T-cell (primary cell): Measurements from ENCODE around the gene GAK. TPM values are rescaled to one million over a fixed set of nuclear protein-coding genes. Genes with fewer than 3 reads are reported as not detected.

Experiments used
- ATAC-seq, 4 experiments: fragments of 200-7000 bp in 3 of 4; fragments of 150-1000 bp in 1 of 4; cut with Tn5 transposase; replicated peaks in 1 of 4; 1 replicate in 3 of 4; 2 replicates in 1 of 4; pipeline ENCODE4 v1.10.0; 2021; ENCODE audit warnings: moderate library complexity in 3 of 4, mild to moderate bottlenecking in 2 of 4, moderate number of reproducible peaks in 1 of 4
- CTCF ChIA-PET, 2 donors: fragments of 300-600 bp; sonication (Branson Sonifier 250); formaldehyde crosslinking; loops; one replicate each; lab custom pipeline; 2022; ENCODE audit warnings: antibody characterized with exemption in 2 of 2; lab: Charles Lee
- POLR2A ChIA-PET, 2 donors: fragments of 300-600 bp; sonication (Branson Sonifier 250); formaldehyde crosslinking; loops; one replicate each; lab custom pipeline; 2022; ENCODE audit warnings: antibody characterized with exemption in 2 of 2; lab: Charles Lee
- DNase-seq, 35 experiments: peaks; one replicate each; pipeline versions ENCODE4 v3.0.0 to v3.0.0-alpha.2; 2013 to 2023
- H3K27ac ChIP-seq: one replicate; pipeline ENCODE4 v1.5.1; 2013; ENCODE audit warnings: low read length
- H3K27me3 ChIP-seq, 2 experiments: replicated peaks in 1 of 2; 1 replicate in 1 of 2; 2 replicates in 1 of 2; pipeline versions ENCODE4 v1.6.1 to v1.7.0; 2013; ENCODE audit warnings: low read length in 1 of 2, mixed read lengths in 1 of 2; ENCODE audit not compliant: control insufficient read depth in 2 of 2, insufficient read depth in 2 of 2; ENCODE audit errors: extremely low read depth in 1 of 2
- H3K36me3 ChIP-seq, 2 donors: 1 replicate in 1 of 2; 2 replicates in 1 of 2; pipeline versions ENCODE4 v1.6.1 to v1.7.0; 2013; ENCODE audit warnings: low read length in 1 of 2; ENCODE audit not compliant: control insufficient read depth in 2 of 2, insufficient read depth in 1 of 2; ENCODE audit errors: extremely low read depth in 1 of 2
- H3K4me1 ChIP-seq, 2 experiments: 1 replicate in 1 of 2; 2 replicates in 1 of 2; pipeline versions ENCODE4 v1.6.1 to v1.7.0; 2013; ENCODE audit warnings: low read length in 2 of 2, mixed read lengths in 1 of 2; ENCODE audit not compliant: insufficient read depth in 2 of 2, control insufficient read depth in 1 of 2; ENCODE audit errors: extremely low read depth in 1 of 2
- H3K4me3 ChIP-seq, 2 donors: 1 replicate in 1 of 2; 2 replicates in 1 of 2; pipeline versions ENCODE4 v1.5.1 to v1.7.0; 2013; ENCODE audit warnings: mild to moderate bottlenecking in 2 of 2, low read length in 1 of 2, moderate library complexity in 1 of 2; ENCODE audit not compliant: control insufficient read depth in 1 of 2; ENCODE audit errors: extremely low read depth in 1 of 2
- H3K9me3 ChIP-seq: 2 replicates; pipeline ENCODE4 v1.7.0; 2013
- H3K27ac Mint-ChIP-seq, 2 donors: one replicate each; pipeline ENCODE4 v1.8.0; 2020 to 2021; ENCODE audit warnings: mild to moderate bottlenecking in 2 of 2, mixed read lengths in 2 of 2
- H3K27me3 Mint-ChIP-seq, 2 donors: one replicate each; pipeline ENCODE4 v1.8.0; 2021 to 2022; ENCODE audit warnings: mixed read lengths in 2 of 2
- H3K36me3 Mint-ChIP-seq: one replicate; pipeline ENCODE4 v1.8.0; 2021; ENCODE audit warnings: mixed read lengths
- H3K4me1 Mint-ChIP-seq, 3 donors: one replicate each; pipeline ENCODE4 v1.8.0; 2020 to 2022; ENCODE audit warnings: mixed read lengths in 3 of 3, mild to moderate bottlenecking in 1 of 3
- H3K4me3 Mint-ChIP-seq, 3 donors: one replicate each; pipeline ENCODE4 v1.8.0; 2020 to 2022; ENCODE audit warnings: mild to moderate bottlenecking in 3 of 3, mixed read lengths in 3 of 3, moderate library complexity in 3 of 3
- H3K9me3 Mint-ChIP-seq, 3 donors: one replicate each; pipeline ENCODE4 v1.8.0; 2020 to 2022; ENCODE audit warnings: mixed read lengths in 3 of 3
- WGBS: methylation state at CpG from one replicate; pipeline ENCODE4 v1.1.5; 2013; ENCODE audit warnings: missing lambda C conversion rate; ENCODE audit not compliant: insufficient coverage; 5-methylcytosine and 5-hydroxymethylcytosine counted together
- total RNA-seq, 35 experiments: library from RNA in 6 of 35; stranded (reverse) in 6 of 35; fragments of 120-200 nt in 1 of 35; gene quantifications; one replicate each; pipeline versions ENCODE4 v1.2.1 to v1.2.4 and lab custom pipeline; 2013 to 2026

Gene GAK
- total RNA-seq, 5 donors from 2014 or later (not counting 1 experiment from before 2014, with no cell fraction given), result 182 to 225 (median 218) TPM

GRCh38 chr4:857461-857860 is 74.7 kb downstream of the GAK start:
- H3K4me1 Mint-ChIP-seq, result peaks cover 4 to 12% (median 7%) of the 10 kb centered on the region in 3 donors
- ATAC-seq, result no peak
- no peak overlapping the region for H3K4me3 Mint-ChIP-seq
- H3K4me3 ChIP-seq, result no peak overlapping the region
- peaks cover 33 to 54% of the 10 kb centered on the region in 2 donors for H3K36me3 ChIP-seq
- peaks cover 54% of the 10 kb centered on the region for H3K36me3 Mint-ChIP-seq
- no peaks in the 10 kb centered on the region for H3K27me3 Mint-ChIP-seq
- no peak for DNase-seq
- ChIA-PET POLR2A (no interaction called here), CTCF (no interaction called here)
- no peaks in the 10 kb centered on the region for H3K27me3 ChIP-seq
- no peaks in the 10 kb centered on the region for H3K9me3 Mint-ChIP-seq
- H3K27ac Mint-ChIP-seq, result no peak overlapping the region
- no peak overlapping the region for H3K27ac ChIP-seq
- peaks cover 0 to 4% of the 10 kb centered on the region in 2 experiments for H3K4me1 ChIP-seq
- no peaks in the 10 kb centered on the region for H3K9me3 ChIP-seq
- 100% methylated on average over 9 of the region's 11 CpGs for WGBS

GRCh38 chr4:856225-856901 is 75.8 kb downstream of the GAK start:
- peak in 1 of 4 experiments; percentile 8 for ATAC-seq
- POLR2A ChIA-PET, result interaction anchor here in 1 of 2 donors (0.7 kb wide), 1 partner anchor 1891 kb away, joined by 3 read pairs; no protein-coding TSS in a partner anchor
- Mint-ChIP-seq H3K36me3 (peaks cover 47% of the 10 kb centered on the region), H3K4me1 (peaks cover 4 to 12% (median 7%) of the 10 kb centered on the region in 3 donors), H3K4me3 (no peak overlapping the region), H3K27me3 (no peaks in the 10 kb centered on the region), H3K9me3 (no peaks in the 10 kb centered on the region), H3K27ac (peak overlapping the region; percentile 76 to 84)
- Histone ChIP-seq H3K4me1 (peaks cover 0 to 4% of the 10 kb centered on the region in 2 experiments), H3K27ac (peak overlapping the region; percentile 56), H3K4me3 (no peak overlapping the region), H3K9me3 (no peaks in the 10 kb centered on the region), H3K27me3 (no peaks in the 10 kb centered on the region), H3K36me3 (peaks cover 26 to 51% of the 10 kb centered on the region in 2 donors)
- 72% methylated on average over 3 of the region's 3 CpGs for WGBS
- peak in 3 of 35 experiments; percentile 3 to 27 (median 8) for DNase-seq
- CTCF ChIA-PET, result no interaction called here

GRCh38 chr4:855880-856224 is 76.3 kb downstream of the GAK start:
- Histone ChIP-seq H3K36me3 (peaks cover 26 to 50% of the 10 kb centered on the region in 2 donors), H3K4me1 (peaks cover 0 to 4% of the 10 kb centered on the region in 2 experiments), H3K27me3 (no peaks in the 10 kb centered on the region), H3K9me3 (no peaks in the 10 kb centered on the region), H3K4me3 (no peak overlapping the region), H3K27ac (peak overlapping the region; percentile 56)
- peaks cover 4 to 12% (median 7%) of the 10 kb centered on the region in 3 donors for H3K4me1 Mint-ChIP-seq
- H3K9me3 Mint-ChIP-seq, result no peaks in the 10 kb centered on the region
- DNase-seq (peak in 1 of 35 experiments; percentile 23), ATAC-seq (no peak)
- ChIA-PET POLR2A (no interaction called here), CTCF (no interaction called here)
- no peak overlapping the region for H3K4me3 Mint-ChIP-seq
- WGBS, result 100% methylated on average over 1 of the region's 1 CpG
- no peaks in the 10 kb centered on the region for H3K27me3 Mint-ChIP-seq
- H3K27ac Mint-ChIP-seq, result peak overlapping the region; percentile 76 to 84
- H3K36me3 Mint-ChIP-seq, result peaks cover 49% of the 10 kb centered on the region

- H3K9me3 Mint-ChIP-seq, result no peaks in the 10 kb centered on the region
- peaks cover 4 to 12% (median 7%) of the 10 kb centered on the region in 3 donors for H3K4me1 Mint-ChIP-seq
- POLR2A ChIA-PET, result interaction anchor here in 1 of 2 donors (0.6 kb wide), 1 partner anchor 87 kb away, joined by 3 read pairs; no protein-coding TSS in a partner anchor
- no peak overlapping the region for H3K27ac ChIP-seq
- H3K36me3 ChIP-seq, result peaks cover 20 to 49% of the 10 kb centered on the region in 2 donors
- ATAC-seq, result no peak
- no peaks in the 10 kb centered on the region for H3K27me3 ChIP-seq
- H3K9me3 ChIP-seq, result no peaks in the 10 kb centered on the region
- no peaks in the 10 kb centered on the region for H3K27me3 Mint-ChIP-seq
- 97% methylated on average over 11 of the region's 11 CpGs for WGBS
- no peak overlapping the region for H3K4me3 ChIP-seq
- DNase-seq, result no peak
- peaks cover 0 to 4% of the 10 kb centered on the region in 2 experiments for H3K4me1 ChIP-seq
- no peak overlapping the region for H3K27ac Mint-ChIP-seq
- H3K36me3 Mint-ChIP-seq, result peaks cover 41% of the 10 kb centered on the region
- no peak overlapping the region for H3K4me3 Mint-ChIP-seq
- CTCF ChIA-PET, result no interaction called here
These were observed 77.8 kb downstream of the GAK start for GRCh38 chr4:854356-854755.

GRCh38 chr4:853416-853781 is 78.7 kb downstream of the GAK start:
- H3K4me3 ChIP-seq, result no peak overlapping the region
- ChIA-PET POLR2A (no interaction called here), CTCF (no interaction called here)
- peaks cover 42% of the 10 kb centered on the region for H3K36me3 Mint-ChIP-seq
- ATAC-seq, result no peak
- H3K27me3 Mint-ChIP-seq, result no peaks in the 10 kb centered on the region
- 96% methylated on average over 28 of the region's 33 CpGs for WGBS
- no peaks in the 10 kb centered on the region for H3K27me3 ChIP-seq
- H3K4me1 Mint-ChIP-seq, result peaks cover 4 to 12% (median 7%) of the 10 kb centered on the region in 3 donors
- peaks cover 14 to 46% of the 10 kb centered on the region in 2 donors for H3K36me3 ChIP-seq
- H3K9me3 Mint-ChIP-seq, result no peaks in the 10 kb centered on the region
- no peaks in the 10 kb centered on the region for H3K9me3 ChIP-seq
- no peak overlapping the region for H3K4me3 Mint-ChIP-seq
- peaks cover 0 to 4% of the 10 kb centered on the region in 2 experiments for H3K4me1 ChIP-seq
- no peak overlapping the region for H3K27ac Mint-ChIP-seq
- H3K27ac ChIP-seq, result no peak overlapping the region
- no peak for DNase-seq

- no peaks in the 10 kb centered on the region for H3K27me3 ChIP-seq
- no peak for DNase-seq
- peaks cover 4 to 6% (median 6%) of the 10 kb centered on the region in 3 donors for H3K4me1 Mint-ChIP-seq
- H3K9me3 ChIP-seq, result no peaks in the 10 kb centered on the region
- POLR2A ChIA-PET, result no interaction called here
- no peaks in the 10 kb centered on the region for H3K27me3 Mint-ChIP-seq
- no peak overlapping the region for H3K27ac ChIP-seq
- H3K27ac Mint-ChIP-seq, result no peak overlapping the region
- H3K4me3 Mint-ChIP-seq, result no peak overlapping the region
- H3K9me3 Mint-ChIP-seq, result no peaks in the 10 kb centered on the region
- H3K36me3 Mint-ChIP-seq, result peaks cover 30% of the 10 kb centered on the region
- no peak overlapping the region for H3K4me3 ChIP-seq
- H3K36me3 ChIP-seq, result peaks cover 15 to 34% of the 10 kb centered on the region in 2 donors
- H3K4me1 ChIP-seq, result peaks cover 0 to 4% of the 10 kb centered on the region in 2 experiments
- CTCF ChIA-PET, result no interaction called here
- ATAC-seq, result no peak
- 94% methylated on average over 26 of the region's 33 CpGs for WGBS
These were observed 80.2 kb downstream of the GAK start for GRCh38 chr4:851701-852430.
